Esophagus (tissue), 2 donors: ENCODE measurements around the gene GLTP. TPM values are rescaled to one million over a fixed set of nuclear protein-coding genes. Genes with fewer than 3 reads are reported as not detected.
A peak's percentile ranks its signal among the peaks of the same experiment; 100 is the strongest.
"Not testable (repeated sequence)": the region's sequence is repeated elsewhere in the genome, so short reads cannot be mapped to it uniquely, and the experiment has no call there.

Experiments used
- H3K27ac ChIP-seq, 2 donors: one replicate each; pipeline ENCODE4 v1.5.1; 2013; ENCODE audit warnings: low read depth in 2 of 2, mild to moderate bottlenecking in 2 of 2, inconsistent platforms in 1 of 2, low read length in 1 of 2, moderate library complexity in 1 of 2
- H3K27me3 ChIP-seq, 2 donors: one replicate each; pipeline ENCODE4 v1.6.1; 2013; ENCODE audit warnings: low read length in 2 of 2, control low read depth in 1 of 2, mild to moderate bottlenecking in 1 of 2; ENCODE audit not compliant: insufficient read depth in 2 of 2, control insufficient read depth in 1 of 2
- H3K36me3 ChIP-seq, 2 donors: one replicate each; pipeline ENCODE4 v1.6.1; 2013; ENCODE audit warnings: low read length in 1 of 2; ENCODE audit not compliant: control insufficient read depth in 2 of 2, insufficient read depth in 2 of 2
- H3K4me1 ChIP-seq, 2 donors: one replicate each; pipeline ENCODE4 v1.6.1; 2013; ENCODE audit warnings: low read length in 1 of 2; ENCODE audit not compliant: control insufficient read depth in 2 of 2, insufficient read depth in 2 of 2
- H3K4me3 ChIP-seq, 2 donors: one replicate each; pipeline ENCODE4 v1.5.1; 2013; ENCODE audit warnings: low read length in 2 of 2, mild to moderate bottlenecking in 2 of 2, low read depth in 1 of 2, moderate library complexity in 1 of 2
- H3K9me3 ChIP-seq, 2 donors: one replicate each; pipeline ENCODE4 v1.6.1; 2013; ENCODE audit warnings: mild to moderate bottlenecking in 2 of 2, low read depth in 1 of 2, low read length in 1 of 2, moderate library complexity in 1 of 2; ENCODE audit not compliant: control insufficient read depth in 2 of 2, insufficient read depth in 1 of 2
- WGBS, 2 donors: extraction: QIAGEN DNeasy Blood & Tissue Kit; methylation state at CpG; one replicate each; pipeline ENCODE4 v1.1.7; 2013; 5-methylcytosine and 5-hydroxymethylcytosine counted together
- polyA plus RNA-seq, 2 donors: library from polyadenylated mRNA; stranded (reverse); fragments of 200-250 nt; gene quantifications; one replicate each; pipeline ENCODE4 v1.2.3, GENCODE V29; 2013
- donor health status: healthy with polysubstance abuse.
- donor health status: Bipolar disorder and iron deficiency.

Gene GLTP
- polyA plus RNA-seq, 2 donors, result 270 to 383 TPM

- no peak overlapping the region for H3K4me3 ChIP-seq
- peaks cover 7 to 10% of the 10 kb centered on the region in 2 donors for H3K36me3 ChIP-seq
- no peaks in the 10 kb centered on the region for H3K9me3 ChIP-seq
- no peaks in the 10 kb centered on the region for H3K27me3 ChIP-seq
- 63 to 76% methylated on average over 2 of the region's 2 CpGs for WGBS, 2 donors
- peaks cover 2 to 17% of the 10 kb centered on the region in 2 donors for H3K4me1 ChIP-seq
- H3K27ac ChIP-seq, result peak overlapping the region; percentile 69 to 75
Observed at GRCh38 chr12:109870648-109871047, 9.7 kb downstream of the GLTP start.

GRCh38 chr12:109868182-109869051 is 11.9 kb downstream of the GLTP start:
- H3K27ac ChIP-seq, result peak overlapping the region; percentile 68 to 96
- WGBS, 2 donors, result 57 to 68% methylated on average over 9 of the region's 9 CpGs
- H3K36me3 ChIP-seq, result peaks cover 7 to 8% of the 10 kb centered on the region in 2 donors
- peaks cover 0 to 20% of the 10 kb centered on the region in 2 donors for H3K4me1 ChIP-seq
- H3K27me3 ChIP-seq, result no peaks in the 10 kb centered on the region
- no peak overlapping the region for H3K4me3 ChIP-seq
- H3K9me3 ChIP-seq, result no peaks in the 10 kb centered on the region

- H3K36me3 ChIP-seq, result peaks cover 0 to 14% of the 10 kb centered on the region in 2 donors
- H3K27me3 ChIP-seq, result no peaks in the 10 kb centered on the region
- H3K4me3 ChIP-seq, result no peak overlapping the region
- H3K4me1 ChIP-seq, result peaks cover 0 to 22% of the 10 kb centered on the region in 2 donors
- H3K27ac ChIP-seq, result peak overlapping the region; percentile 88 to 95
- no peaks in the 10 kb centered on the region for H3K9me3 ChIP-seq
- WGBS, 2 donors, result 50 to 53% methylated on average over 3 of the region's 3 CpGs
Observed at GRCh38 chr12:109864916-109865315, 15.4 kb downstream of the GLTP start.

GRCh38 chr12:109863847-109864712 is 16.3 kb downstream of the GLTP start:
- no peaks in the 10 kb centered on the region for H3K9me3 ChIP-seq
- 60 to 67% methylated on average over 9 of the region's 9 CpGs for WGBS, 2 donors
- peaks cover 0 to 22% of the 10 kb centered on the region in 2 donors for H3K4me1 ChIP-seq
- H3K4me3 ChIP-seq, result no peak overlapping the region
- peak overlapping the region; percentile 95 to 98 for H3K27ac ChIP-seq
- H3K36me3 ChIP-seq, result peaks cover 0 to 14% of the 10 kb centered on the region in 2 donors
- H3K27me3 ChIP-seq, result no peaks in the 10 kb centered on the region

GRCh38 chr12:109862491-109862890 is 17.9 kb downstream of the GLTP start:
- 86 to 87% methylated on average over 9 of the region's 9 CpGs for WGBS, 2 donors
- Histone ChIP-seq H3K27ac (peak overlapping the region in 1 of 2 donors; percentile 43), H3K36me3 (peaks cover 8 to 27% of the 10 kb centered on the region in 2 donors), H3K4me1 (peaks cover 0 to 20% of the 10 kb centered on the region in 2 donors)
- H3K9me3 ChIP-seq, H3K4me3 ChIP-seq, H3K27me3 ChIP-seq: not testable (repeated sequence)

- Histone ChIP-seq H3K9me3 (no peaks in the 10 kb centered on the region), H3K4me1 (peaks cover 0 to 20% of the 10 kb centered on the region in 2 donors), H3K36me3 (peaks cover 11 to 33% of the 10 kb centered on the region in 2 donors), H3K4me3 (no peak overlapping the region), H3K27me3 (no peaks in the 10 kb centered on the region), H3K27ac (peak overlapping the region in 1 of 2 donors; percentile 43)
- WGBS, 2 donors, result 79% methylated on average over 17 of the region's 17 CpGs
Observed at GRCh38 chr12:109861689-109862314, 18.5 kb downstream of the GLTP start.

GRCh38 chr12:109860977-109861376 is 19.4 kb downstream of the GLTP start:
- Histone ChIP-seq H3K9me3 (no peaks in the 10 kb centered on the region), H3K27ac (no peak overlapping the region), H3K36me3 (peaks cover 14 to 39% of the 10 kb centered on the region in 2 donors), H3K27me3 (no peaks in the 10 kb centered on the region), H3K4me1 (peaks cover 0 to 20% of the 10 kb centered on the region in 2 donors), H3K4me3 (no peak overlapping the region)
- WGBS, 2 donors, result 95 to 97% methylated on average over 5 of the region's 5 CpGs

- no peak overlapping the region for H3K27ac ChIP-seq
- H3K4me3 ChIP-seq, result no peak overlapping the region
- no peaks in the 10 kb centered on the region for H3K27me3 ChIP-seq
- 90 to 94% methylated on average over 5 of the region's 5 CpGs for WGBS, 2 donors
- H3K36me3 ChIP-seq, result peaks cover 28 to 56% of the 10 kb centered on the region in 2 donors
- peaks cover 0 to 13% of the 10 kb centered on the region in 2 donors for H3K4me1 ChIP-seq
- H3K9me3 ChIP-seq, result no peaks in the 10 kb centered on the region
Observed at GRCh38 chr12:109858764-109859163, 21.6 kb downstream of the GLTP start.

GRCh38 chr12:109857715-109858114 is 22.6 kb downstream of the GLTP start:
- no peak overlapping the region for H3K4me3 ChIP-seq
- H3K36me3 ChIP-seq, result peaks cover 28 to 59% of the 10 kb centered on the region in 2 donors
- no peaks in the 10 kb centered on the region for H3K27me3 ChIP-seq
- H3K27ac ChIP-seq, result no peak overlapping the region
- no peaks in the 10 kb centered on the region for H3K9me3 ChIP-seq
- WGBS, 2 donors, result 94% methylated on average over 6 of the region's 6 CpGs
- peaks cover 0 to 8% of the 10 kb centered on the region in 2 donors for H3K4me1 ChIP-seq
